Cardiac fibroblast (primary cell): ENCODE data around the gene KIAA1586.
A peak's percentile ranks its signal among the peaks of the same experiment; 100 is the strongest.
"Not testable (repeated sequence)": the region's sequence is repeated elsewhere in the genome, so short reads cannot be mapped to it uniquely, and the experiment has no call there.

Experiments used
- DNase-seq, 2 donors: peaks; one replicate each; pipeline versions ENCODE4 v3.0.0 to v3.0.0-alpha.2; 2010; ENCODE audit warnings: low read depth in 2 of 2
- H3K4me3 ChIP-seq, 2 donors: replicated peaks in 1 of 2; 1 replicate in 1 of 2; 2 replicates in 1 of 2; pipeline ENCODE4 v1.5.1; 2011; ENCODE audit warnings: low read depth in 2 of 2, low read length in 2 of 2, mild to moderate bottlenecking in 2 of 2, moderate library complexity in 1 of 2
- TF ChIP-seq, protein P1 (sequence below): IDR thresholded peaks from one replicate; pipeline ENCODE4 v1.5.1; 2011; ENCODE audit warnings: low read depth, mild to moderate bottlenecking, low read length, inconsistent platforms

KIAA1586 gene

DNA sequence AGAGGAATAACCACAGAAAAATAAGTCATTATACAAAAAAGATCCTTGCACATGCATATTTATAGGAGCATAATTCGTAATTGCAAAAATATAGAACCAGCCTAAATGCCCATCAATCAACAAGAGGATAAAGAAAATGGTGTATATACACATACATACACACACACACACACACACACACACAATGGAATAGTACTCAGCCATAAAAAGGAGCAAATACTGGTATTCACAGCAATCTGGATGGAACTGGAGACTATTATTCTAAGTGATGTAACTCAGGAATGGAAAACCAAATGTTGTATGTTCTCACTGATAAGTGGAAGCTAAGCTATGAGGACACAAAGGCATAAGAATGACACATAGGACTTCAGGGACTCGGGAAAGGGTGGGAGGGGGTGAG lies 1.9 kb upstream of the KIAA1586 start:
- no peak overlapping the region for H3K4me3 ChIP-seq

GRCh38 chr6:57047257-57047585 lies 728 bp downstream of the KIAA1586 start:
- H3K4me3 ChIP-seq, DNase-seq: not testable (repeated sequence)

More for the DNA sequence above, 1.9 kb upstream of the KIAA1586 start:
- no peak for DNase-seq
- TF ChIP-seq, protein P1, sequence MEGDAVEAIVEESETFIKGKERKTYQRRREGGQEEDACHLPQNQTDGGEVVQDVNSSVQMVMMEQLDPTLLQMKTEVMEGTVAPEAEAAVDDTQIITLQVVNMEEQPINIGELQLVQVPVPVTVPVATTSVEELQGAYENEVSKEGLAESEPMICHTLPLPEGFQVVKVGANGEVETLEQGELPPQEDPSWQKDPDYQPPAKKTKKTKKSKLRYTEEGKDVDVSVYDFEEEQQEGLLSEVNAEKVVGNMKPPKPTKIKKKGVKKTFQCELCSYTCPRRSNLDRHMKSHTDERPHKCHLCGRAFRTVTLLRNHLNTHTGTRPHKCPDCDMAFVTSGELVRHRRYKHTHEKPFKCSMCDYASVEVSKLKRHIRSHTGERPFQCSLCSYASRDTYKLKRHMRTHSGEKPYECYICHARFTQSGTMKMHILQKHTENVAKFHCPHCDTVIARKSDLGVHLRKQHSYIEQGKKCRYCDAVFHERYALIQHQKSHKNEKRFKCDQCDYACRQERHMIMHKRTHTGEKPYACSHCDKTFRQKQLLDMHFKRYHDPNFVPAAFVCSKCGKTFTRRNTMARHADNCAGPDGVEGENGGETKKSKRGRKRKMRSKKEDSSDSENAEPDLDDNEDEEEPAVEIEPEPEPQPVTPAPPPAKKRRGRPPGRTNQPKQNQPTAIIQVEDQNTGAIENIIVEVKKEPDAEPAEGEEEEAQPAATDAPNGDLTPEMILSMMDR = no peak

- DNase-seq = not testable (repeated sequence)
- peak overlapping the region in 1 of 2 donors; percentile 18 for H3K4me3 ChIP-seq
Measured at GRCh38 chr6:57047859-57048258, 1.4 kb downstream of the KIAA1586 start.

DNA sequence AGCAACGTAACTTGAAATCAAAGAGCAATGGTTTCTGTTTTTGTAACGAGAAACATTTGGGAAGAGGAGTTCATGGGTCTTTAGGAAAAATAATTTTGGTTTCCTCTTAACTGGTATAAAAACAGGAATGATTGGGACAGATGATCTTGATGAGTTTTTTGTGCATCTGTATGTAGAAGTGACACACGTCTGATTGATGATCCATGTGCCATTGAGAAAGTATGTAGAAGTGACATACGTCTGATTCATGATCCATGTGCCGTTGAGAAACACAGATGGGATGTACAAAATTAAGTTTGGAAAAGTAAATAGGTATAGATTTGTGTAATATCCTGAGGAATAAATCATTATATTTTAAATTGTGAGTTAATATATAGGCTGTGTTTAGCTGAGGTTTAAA lies 2.1 kb downstream of the KIAA1586 start:
- peak in 1 of 2 donors; percentile 17 for DNase-seq
- TF ChIP-seq, protein P1 = no peak
- no peak overlapping the region for H3K4me3 ChIP-seq

GRCh38 chr6:57063847-57064246 lies 17.4 kb downstream of the KIAA1586 start:
- DNase-seq = no peak
- TF ChIP-seq, protein P1 = no peak

GRCh38 chr6:57064809-57065208 lies 18.3 kb downstream of the KIAA1586 start:
- TF ChIP-seq, protein P1 = no peak
- no peak overlapping the region for H3K4me3 ChIP-seq
- DNase-seq = peak in 1 of 2 donors; percentile 38

More at GRCh38 chr6:57063847-57064246, 17.4 kb downstream of the KIAA1586 start:
- no peak overlapping the region for H3K4me3 ChIP-seq

- H3K4me3 ChIP-seq = no peak overlapping the region
- DNase-seq = peak; percentile 21 to 80
- TF ChIP-seq, protein P1 = no peak
Measured at GRCh38 chr6:57068061-57068460, 21.6 kb downstream of the KIAA1586 start.

- TF ChIP-seq, protein P1 = no peak
- no peak overlapping the region for H3K4me3 ChIP-seq
- DNase-seq = no peak
Measured at GRCh38 chr6:57069228-57069627, 22.7 kb downstream of the KIAA1586 start.
